Activated naive CD4-positive, alpha-beta T cell treated with anti-CD3 and anti-CD28 coated beads for 36 hours (primary cell): Measurements from ENCODE around the gene CHAD. TPM values are rescaled to one million over a fixed set of nuclear protein-coding genes. Genes with fewer than 3 reads are reported as not detected.

ENCODE experiments used
- CTCF ChIA-PET: fragments of 350-600 bp; sonication (Branson Sonifier 250); formaldehyde crosslinking; loops from one replicate; lab custom pipeline; 2021; ENCODE audit warnings: antibody characterized with exemption; lab: Charles Lee
- DNase-seq: peaks from one replicate; pipeline ENCODE4 v3.0.0-alpha.2; 2020
- H3K27ac Mint-ChIP-seq: one replicate; pipeline ENCODE4 v1.8.0; 2021; ENCODE audit warnings: mild to moderate bottlenecking, mixed read lengths
- H3K27me3 Mint-ChIP-seq: one replicate; pipeline ENCODE4 v1.8.0; 2021; ENCODE audit warnings: low read depth, mixed read lengths
- H3K36me3 Mint-ChIP-seq: one replicate; pipeline ENCODE4 v1.8.0; 2021; ENCODE audit warnings: low read depth, mixed read lengths
- H3K4me1 Mint-ChIP-seq: one replicate; pipeline ENCODE4 v1.8.0; 2021; ENCODE audit warnings: low read depth, mixed read lengths
- H3K4me3 Mint-ChIP-seq: one replicate; pipeline ENCODE4 v1.8.0; 2021; ENCODE audit warnings: mild to moderate bottlenecking, moderate library complexity, mixed read lengths
- H3K9me3 Mint-ChIP-seq: one replicate; pipeline ENCODE4 v1.8.0; 2021; ENCODE audit warnings: mixed read lengths
- intact Hi-C: fragments of 100-400 bp; cut with micrococcal nuclease; formaldehyde crosslinking; loops from one replicate; pipeline ENCODE4 v1.15.1; 2023
- total RNA-seq, 2 experiments: library from RNA; stranded (reverse); gene quantifications; one replicate each; pipeline ENCODE4 v1.2.3, GENCODE V29; 2021

The CHAD gene
- total RNA-seq, 2 experiments from 2014 or later: not detected

DNA sequence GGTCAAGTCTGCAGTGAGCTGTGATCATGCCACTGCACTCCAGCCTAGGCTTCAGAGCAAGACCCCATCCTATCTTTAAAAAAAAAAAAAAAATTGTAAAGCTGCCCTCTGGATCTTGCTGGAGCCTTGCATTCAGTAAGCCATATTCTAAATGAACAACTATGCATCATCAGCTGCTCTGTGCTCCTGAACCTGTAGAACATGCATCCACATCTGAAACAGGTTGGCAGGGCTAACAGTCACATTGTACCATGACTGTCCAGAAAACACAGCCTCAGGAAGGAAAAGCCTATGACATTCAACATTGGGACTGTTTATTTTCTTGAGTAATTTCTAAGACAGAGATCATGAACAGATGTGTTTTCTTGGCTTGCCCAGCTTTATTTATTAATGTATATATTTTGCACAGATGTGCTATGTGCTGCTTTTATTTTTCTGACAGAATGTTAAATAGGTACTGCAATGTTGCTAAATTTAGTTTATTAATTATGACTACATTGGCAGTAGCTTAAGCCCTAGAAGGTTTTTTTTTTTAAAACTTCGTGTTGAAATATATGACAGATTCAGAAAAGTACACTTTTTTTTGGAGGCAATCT, 22.9 kb downstream of the CHAD start:
- Mint-ChIP-seq H3K27me3 (no peaks in the 10 kb centered on the region), H3K27ac (no peak overlapping the region), H3K9me3 (no peaks in the 10 kb centered on the region), H3K36me3 (no peaks in the 10 kb centered on the region), H3K4me3 (no peak overlapping the region), H3K4me1 (no peaks in the 10 kb centered on the region)
- intact Hi-C loops: no loop called here
- no peak for DNase-seq
- CTCF ChIA-PET: interaction anchor here (0.6 to 0.9 kb wide), 2 partner anchors 9 to 10 kb away, joined by 3 read pairs; no protein-coding TSS in a partner anchor

GRCh38 chr17:50444841-50445715, 23.6 kb downstream of the CHAD start:
- no peaks in the 10 kb centered on the region for H3K9me3 Mint-ChIP-seq
- intact Hi-C loops: no loop called here
- H3K4me3 Mint-ChIP-seq: no peak overlapping the region
- CTCF ChIA-PET: interaction anchor here (0.7 to 0.9 kb wide), 2 partner anchors 10 to 702 kb away, joined by 3 read pairs; no protein-coding TSS in a partner anchor
- no peaks in the 10 kb centered on the region for H3K4me1 Mint-ChIP-seq
- no peaks in the 10 kb centered on the region for H3K27me3 Mint-ChIP-seq
- H3K36me3 Mint-ChIP-seq: peaks cover 1% of the 10 kb centered on the region
- no peak overlapping the region for H3K27ac Mint-ChIP-seq
- no peak for DNase-seq

GRCh38 chr17:50443505-50443974, 25.1 kb downstream of the CHAD start:
- no peaks in the 10 kb centered on the region for H3K27me3 Mint-ChIP-seq
- no peak overlapping the region for H3K4me3 Mint-ChIP-seq
- H3K27ac Mint-ChIP-seq: no peak overlapping the region
- H3K36me3 Mint-ChIP-seq: peaks cover 1% of the 10 kb centered on the region
- DNase-seq: no peak
- intact Hi-C loops: no loop called here
- CTCF ChIA-PET: interaction anchor here (0.7 kb wide), 2 partner anchors 17 to 81 kb away, joined by 3 read pairs; no protein-coding TSS in a partner anchor
- H3K9me3 Mint-ChIP-seq: no peaks in the 10 kb centered on the region
- no peaks in the 10 kb centered on the region for H3K4me1 Mint-ChIP-seq

DNA sequence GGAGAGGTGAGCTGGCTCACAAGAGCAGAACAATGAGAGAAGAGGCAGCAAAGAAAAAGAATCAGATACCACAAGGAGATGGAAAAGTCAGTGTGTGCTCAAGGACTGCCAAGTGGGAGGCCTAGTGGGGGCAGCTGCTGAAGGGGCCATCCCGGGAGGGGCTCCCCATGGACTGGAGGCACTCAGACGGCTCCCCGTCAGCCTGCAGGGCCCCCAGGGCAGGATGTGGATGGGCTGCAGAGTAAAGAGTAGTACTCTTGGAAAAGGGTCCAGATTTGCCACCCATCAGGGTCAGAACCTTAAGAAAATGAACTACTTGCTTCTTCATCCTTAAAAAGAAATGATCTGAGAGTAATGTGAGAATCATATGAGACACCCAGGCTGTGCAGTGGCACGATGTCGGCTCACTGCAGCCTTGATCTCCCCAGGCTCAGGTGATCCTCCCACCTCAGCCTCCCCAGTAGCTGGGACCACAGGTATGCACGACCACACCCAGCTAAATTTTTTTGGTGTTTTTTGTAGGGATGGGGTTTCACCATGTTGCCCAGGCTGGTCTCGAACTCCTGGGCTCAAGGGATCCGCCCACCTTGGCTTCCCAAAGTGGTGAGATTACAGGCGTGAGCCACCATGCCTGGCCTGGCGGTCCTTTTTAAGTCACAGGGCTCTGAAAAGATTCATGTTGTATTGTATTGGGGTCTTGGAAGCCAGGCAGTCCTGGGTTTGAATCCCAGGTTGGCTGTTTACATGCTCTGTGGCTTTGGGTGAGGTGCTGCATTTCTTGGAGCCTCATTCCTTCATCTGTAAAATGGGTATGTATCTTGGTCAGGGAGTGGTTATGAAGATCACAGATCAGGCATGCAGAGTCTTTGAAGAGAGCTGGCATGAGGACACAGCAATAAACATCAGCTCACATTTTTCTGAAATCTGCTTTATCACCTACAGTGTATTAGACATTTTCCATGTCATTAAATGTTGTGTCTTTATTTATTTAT, 27.5 kb downstream of the CHAD start:
- Mint-ChIP-seq H3K36me3 (peaks cover 1% of the 10 kb centered on the region), H3K4me1 (no peaks in the 10 kb centered on the region), H3K27ac (no peak overlapping the region), H3K4me3 (no peak overlapping the region), H3K27me3 (no peaks in the 10 kb centered on the region), H3K9me3 (no peaks in the 10 kb centered on the region)
- DNase-seq: no peak
- intact Hi-C loops: no loop called here
- CTCF ChIA-PET: no interaction called here

GRCh38 chr17:50440172-50440837, 28.4 kb downstream of the CHAD start:
- Mint-ChIP-seq H3K4me1 (no peaks in the 10 kb centered on the region), H3K36me3 (peaks cover 1% of the 10 kb centered on the region), H3K27ac (no peak overlapping the region), H3K27me3 (no peaks in the 10 kb centered on the region), H3K4me3 (no peak overlapping the region), H3K9me3 (no peaks in the 10 kb centered on the region)
- DNase-seq: no peak
- CTCF ChIA-PET: no interaction called here
- intact Hi-C loops: no loop called here

- H3K36me3 Mint-ChIP-seq: peaks cover 1% of the 10 kb centered on the region
- DNase-seq: no peak
- H3K4me3 Mint-ChIP-seq: no peak overlapping the region
- intact Hi-C loops: no loop called here
- H3K27ac Mint-ChIP-seq: no peak overlapping the region
- no peaks in the 10 kb centered on the region for H3K27me3 Mint-ChIP-seq
- CTCF ChIA-PET: interaction anchor here (1.5 kb wide), 1 partner anchor 41 kb away, joined by 4 read pairs; no protein-coding TSS in a partner anchor
- no peaks in the 10 kb centered on the region for H3K4me1 Mint-ChIP-seq
- H3K9me3 Mint-ChIP-seq: no peaks in the 10 kb centered on the region
Measured at GRCh38 chr17:50439008-50439407, 29.7 kb downstream of the CHAD start.

DNA sequence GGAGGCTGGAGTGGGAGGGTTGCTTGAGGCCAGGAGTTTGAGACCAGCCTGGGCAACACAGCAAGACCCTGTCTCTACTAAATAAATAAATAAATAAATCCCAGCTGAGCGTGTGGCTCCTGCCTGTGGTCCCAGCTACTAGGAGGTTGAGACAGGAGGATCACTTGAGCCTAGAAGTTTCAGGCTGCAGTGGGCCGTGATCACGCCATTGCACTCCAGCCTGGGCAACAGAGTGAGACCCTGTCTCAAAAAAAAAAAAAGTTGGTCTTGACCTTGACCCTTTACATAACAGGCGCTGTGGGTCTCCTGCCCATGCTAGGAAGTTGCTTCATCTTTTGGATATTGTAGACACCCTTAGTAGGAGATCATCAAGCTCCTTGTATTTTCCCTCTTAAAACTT, 31.3 kb downstream of the CHAD start:
- intact Hi-C loops: no loop called here
- Mint-ChIP-seq H3K9me3 (no peaks in the 10 kb centered on the region), H3K4me3 (no peak overlapping the region), H3K27ac (no peak overlapping the region), H3K36me3 (peaks cover 1% of the 10 kb centered on the region), H3K4me1 (no peaks in the 10 kb centered on the region), H3K27me3 (no peaks in the 10 kb centered on the region)
- CTCF ChIA-PET: interaction anchor here (0.6 kb wide), 1 partner anchor 8 kb away, joined by 3 read pairs; no protein-coding TSS in a partner anchor
- DNase-seq: no peak

GRCh38 chr17:50432125-50432762, 36.4 kb downstream of the CHAD start:
- intact Hi-C loops: no loop called here
- no peak overlapping the region for H3K27ac Mint-ChIP-seq
- CTCF ChIA-PET: interaction anchor here (4.6 kb wide), 1 partner anchor 35 kb away, joined by 19 read pairs; the partner anchor contains the start of gene LRRC59
- DNase-seq: no peak
- no peaks in the 10 kb centered on the region for H3K9me3 Mint-ChIP-seq
- H3K36me3 Mint-ChIP-seq: no peaks in the 10 kb centered on the region
- peaks cover 7% of the 10 kb centered on the region for H3K4me1 Mint-ChIP-seq
- H3K27me3 Mint-ChIP-seq: no peaks in the 10 kb centered on the region
- H3K4me3 Mint-ChIP-seq: no peak overlapping the region

DNA sequence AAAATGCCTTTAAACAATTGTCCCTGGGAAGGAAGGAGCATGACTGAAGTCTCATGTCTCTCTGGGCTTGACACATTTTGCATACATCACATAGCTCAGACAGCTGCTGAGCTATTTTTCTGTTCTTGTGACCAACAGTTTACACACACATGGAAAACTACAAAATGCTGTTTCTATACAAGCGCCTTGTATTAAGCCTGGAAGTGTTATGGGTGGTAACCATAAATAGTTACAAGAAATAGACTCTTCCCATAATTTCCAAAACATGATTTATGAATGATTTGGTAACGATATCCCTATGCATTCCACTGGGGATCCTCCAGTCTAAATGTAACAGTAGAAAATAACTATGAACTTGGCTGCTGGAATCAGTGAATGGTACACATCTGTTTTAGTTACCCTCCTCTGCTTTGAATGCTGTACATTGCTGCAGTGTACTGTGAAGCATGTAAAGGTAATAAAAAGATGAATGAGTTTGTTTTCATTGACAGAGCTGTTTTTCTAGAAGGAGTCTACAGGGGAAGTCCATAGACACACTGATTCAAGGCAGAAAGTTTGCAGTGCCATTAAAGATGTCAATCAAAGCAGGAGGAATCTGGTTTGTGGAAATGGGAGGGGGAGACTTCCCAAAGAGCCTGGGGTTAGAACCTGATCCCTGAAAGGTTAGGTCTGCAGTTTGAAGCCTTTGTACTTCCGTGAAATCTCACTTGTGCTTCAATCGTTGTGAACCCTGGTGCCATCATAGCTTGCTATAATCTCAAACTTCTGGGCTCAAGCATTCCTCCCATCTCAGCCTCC, 37.7 kb downstream of the CHAD start:
- Mint-ChIP-seq H3K36me3 (no peaks in the 10 kb centered on the region), H3K4me3 (no peak overlapping the region), H3K4me1 (peaks cover 13% of the 10 kb centered on the region), H3K9me3 (no peaks in the 10 kb centered on the region), H3K27me3 (no peaks in the 10 kb centered on the region), H3K27ac (no peak overlapping the region)
- intact Hi-C loops: no loop called here
- DNase-seq: no peak
- CTCF ChIA-PET: interaction anchor here (4.6 kb wide), 1 partner anchor 33 kb away, joined by 19 read pairs; the partner anchor contains the start of gene LRRC59

- DNase-seq: no peak
- CTCF ChIA-PET: interaction anchor here (4.6 kb wide), 1 partner anchor 32 kb away, joined by 19 read pairs; the partner anchor contains the start of gene LRRC59
- Mint-ChIP-seq H3K27me3 (no peaks in the 10 kb centered on the region), H3K27ac (no peak overlapping the region), H3K4me3 (no peak overlapping the region), H3K36me3 (no peaks in the 10 kb centered on the region), H3K9me3 (no peaks in the 10 kb centered on the region), H3K4me1 (peaks cover 17% of the 10 kb centered on the region)
- intact Hi-C loops: no loop called here
Measured at GRCh38 chr17:50429793-50430192, 38.9 kb downstream of the CHAD start.
